Astrocyte (in vitro differentiated cells and primary cell): ENCODE results near the gene LYPD4. TPM values are rescaled to one million over a fixed set of nuclear protein-coding genes. Genes with fewer than 3 reads are reported as not detected.

ENCODE experiments used
- DNase-seq: peaks from one replicate; pipeline ENCODE4 v3.0.0-alpha.2; 2010; ENCODE audit warnings: low read depth
- FAIRE-seq: peaks from 2 replicates; lab custom pipeline; 2011; peaks lifted over from hg19 to GRCh38; lab: Jason Lieb, UNC
- H2AFZ ChIP-seq: 2 replicates; pipeline ENCODE4 v1.6.0; 2012; ENCODE audit warnings: low read depth, low read length, inconsistent platforms
- H3K27ac ChIP-seq: 2 replicates; pipeline ENCODE4 v1.5.1; 2011; ENCODE audit warnings: low read depth, low read length, inconsistent platforms
- H3K27me3 ChIP-seq: 2 replicates; pipeline ENCODE4 v1.6.0; 2011; ENCODE audit warnings: low read length, inconsistent platforms; ENCODE audit not compliant: insufficient read depth
- H3K36me3 ChIP-seq: 2 replicates; pipeline ENCODE4 v1.5.1; 2011; ENCODE audit warnings: low read length, inconsistent platforms; ENCODE audit not compliant: insufficient read depth
- H3K4me1 ChIP-seq: 2 replicates; pipeline ENCODE4 v1.5.1; 2011; ENCODE audit warnings: low read length, inconsistent platforms; ENCODE audit not compliant: insufficient read depth
- H3K4me2 ChIP-seq: 2 replicates; pipeline ENCODE4 v1.6.0; 2012; ENCODE audit warnings: low read length, inconsistent platforms
- H3K4me3 ChIP-seq: 2 replicates; pipeline ENCODE4 v1.5.1; 2011; ENCODE audit warnings: low read depth, mild to moderate bottlenecking, low read length, inconsistent platforms; ENCODE audit not compliant: insufficient read depth
- H3K79me2 ChIP-seq: 2 replicates; pipeline ENCODE4 v1.6.0; 2012; ENCODE audit warnings: mild to moderate bottlenecking, low read length, inconsistent platforms; ENCODE audit not compliant: insufficient read depth
- H3K9ac ChIP-seq: 2 replicates; pipeline ENCODE4 v1.6.0; 2012; ENCODE audit warnings: mild to moderate bottlenecking, low read length, inconsistent platforms
- H3K9me3 ChIP-seq: 2 replicates; pipeline ENCODE4 v1.5.1; 2012; ENCODE audit warnings: low read depth, mild to moderate bottlenecking, low read length, inconsistent platforms; ENCODE audit not compliant: insufficient read depth
- H4K20me1 ChIP-seq: 2 replicates; pipeline ENCODE4 v1.6.0; 2012; ENCODE audit warnings: low read length, inconsistent platforms; ENCODE audit not compliant: insufficient read depth
- H3K27ac Mint-ChIP-seq: one replicate; pipeline ENCODE4 v1.8.0; 2021; ENCODE audit warnings: mild to moderate bottlenecking, mixed read lengths; ENCODE audit not compliant: unreplicated experiment
- H3K27me3 Mint-ChIP-seq: one replicate; pipeline ENCODE4 v1.8.0; 2021; ENCODE audit warnings: low read depth, mixed read lengths; ENCODE audit not compliant: unreplicated experiment
- H3K36me3 Mint-ChIP-seq: one replicate; pipeline ENCODE4 v1.8.0; 2021; ENCODE audit warnings: low read depth, mixed read lengths; ENCODE audit not compliant: unreplicated experiment
- H3K4me1 Mint-ChIP-seq: one replicate; pipeline ENCODE4 v1.8.0; 2021; ENCODE audit warnings: low read depth, mixed read lengths; ENCODE audit not compliant: unreplicated experiment
- H3K4me3 Mint-ChIP-seq: one replicate; pipeline ENCODE4 v1.8.0; 2021; ENCODE audit warnings: mild to moderate bottlenecking, moderate library complexity, mixed read lengths; ENCODE audit not compliant: unreplicated experiment
- H3K9me3 Mint-ChIP-seq: one replicate; pipeline ENCODE4 v1.8.0; 2021; ENCODE audit warnings: mild to moderate bottlenecking, mixed read lengths; ENCODE audit not compliant: unreplicated experiment
- CTCF ChIP-seq: IDR thresholded peaks from 2 replicates; pipeline ENCODE4 v1.5.1; 2011; ENCODE audit warnings: low read depth, mild to moderate bottlenecking, inconsistent platforms, low read length, moderate library complexity; ENCODE audit not compliant: insufficient read depth
- EZH2 ChIP-seq: IDR thresholded peaks from 2 replicates; pipeline ENCODE4 v1.6.1; 2012; ENCODE audit warnings: mild to moderate bottlenecking, low read length, inconsistent platforms; ENCODE audit not compliant: insufficient read depth
- total RNA-seq: library from RNA; stranded (reverse); gene quantifications from 2 replicates; pipeline ENCODE4 v1.2.1, GENCODE V29; 2021

Gene LYPD4
- total RNA-seq, 1 donor from 2014 or later, result not detected

GRCh38 chr19:41801031-41801430 lies 43.5 kb downstream of the LYPD4 start:
- no peak for TF ChIP-seq CTCF
- TF ChIP-seq EZH2, result no peak
- no peak for FAIRE-seq
- Mint-ChIP-seq H3K27ac (no peak overlapping the region), H3K36me3 (no peaks in the 10 kb centered on the region), H3K27me3 (peaks cover 47% of the 10 kb centered on the region), H3K4me3 (no peak overlapping the region), H3K9me3 (peaks cover 3% of the 10 kb centered on the region), H3K4me1 (no peaks in the 10 kb centered on the region)
- no peak for DNase-seq
- no peak overlapping the region for H3K27ac ChIP-seq
- H3K36me3 ChIP-seq, result no peaks in the 10 kb centered on the region
- no peaks in the 10 kb centered on the region for H3K79me2 ChIP-seq
- H3K4me3 ChIP-seq, result no peak overlapping the region
- H3K27me3 ChIP-seq, result no peaks in the 10 kb centered on the region
- no peak overlapping the region for H3K9ac ChIP-seq
- no peak overlapping the region for H3K4me2 ChIP-seq
- H3K9me3 ChIP-seq, result no peaks in the 10 kb centered on the region
- no peaks in the 10 kb centered on the region for H4K20me1 ChIP-seq
- no peaks in the 10 kb centered on the region for H3K4me1 ChIP-seq
- H2AFZ ChIP-seq, result no peak overlapping the region

GRCh38 chr19:41799444-41800000 lies 45.0 kb downstream of the LYPD4 start:
- H3K27ac Mint-ChIP-seq, result no peak overlapping the region
- DNase-seq (no peak), FAIRE-seq (no peak)
- Histone ChIP-seq H3K79me2 (no peaks in the 10 kb centered on the region), H2AFZ (no peak overlapping the region), H3K36me3 (no peaks in the 10 kb centered on the region), H3K27me3 (no peaks in the 10 kb centered on the region), H4K20me1 (no peaks in the 10 kb centered on the region), H3K9me3 (no peaks in the 10 kb centered on the region), H3K4me1 (no peaks in the 10 kb centered on the region), H3K4me2 (no peak overlapping the region), H3K9ac (no peak overlapping the region), H3K27ac (no peak overlapping the region), H3K4me3 (no peak overlapping the region)
- peaks cover 3% of the 10 kb centered on the region for H3K9me3 Mint-ChIP-seq
- no peak overlapping the region for H3K4me3 Mint-ChIP-seq
- peaks cover 46% of the 10 kb centered on the region for H3K27me3 Mint-ChIP-seq
- no peaks in the 10 kb centered on the region for H3K36me3 Mint-ChIP-seq
- TF ChIP-seq CTCF (no peak), EZH2 (no peak)
- no peaks in the 10 kb centered on the region for H3K4me1 Mint-ChIP-seq

DNA sequence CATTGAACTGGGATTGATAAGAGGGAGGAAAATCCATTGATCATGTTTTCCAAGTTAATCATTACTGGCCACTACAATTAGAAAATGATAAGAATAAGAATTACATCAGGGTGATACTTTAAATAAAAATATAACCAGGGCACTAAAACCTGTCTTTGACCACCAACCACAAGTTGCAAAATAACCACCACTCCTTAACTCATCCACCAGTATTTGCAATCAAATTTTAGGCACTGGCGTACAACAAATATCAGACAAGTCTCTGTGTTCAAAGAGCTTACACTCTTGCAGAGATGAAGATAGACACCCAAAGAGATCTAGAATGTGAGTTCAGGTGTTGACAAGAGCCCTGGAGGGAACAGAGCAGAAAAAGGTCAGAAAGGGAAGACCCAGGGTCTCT lies 47.6 kb downstream of the LYPD4 start:
- Histone ChIP-seq H3K79me2 (no peaks in the 10 kb centered on the region), H3K36me3 (no peaks in the 10 kb centered on the region), H4K20me1 (no peaks in the 10 kb centered on the region), H3K4me3 (no peak overlapping the region), H3K9me3 (no peaks in the 10 kb centered on the region), H3K9ac (no peak overlapping the region), H2AFZ (no peak overlapping the region), H3K4me1 (peaks cover 2% of the 10 kb centered on the region), H3K27me3 (no peaks in the 10 kb centered on the region), H3K27ac (no peak overlapping the region), H3K4me2 (no peak overlapping the region)
- H3K27ac Mint-ChIP-seq, result no peak overlapping the region
- H3K9me3 Mint-ChIP-seq, result peaks cover 3% of the 10 kb centered on the region
- H3K4me3 Mint-ChIP-seq, result no peak overlapping the region
- peaks cover 2% of the 10 kb centered on the region for H3K36me3 Mint-ChIP-seq
- H3K4me1 Mint-ChIP-seq, result peaks cover 10% of the 10 kb centered on the region
- FAIRE-seq (no peak), DNase-seq (no peak)
- no peak for TF ChIP-seq EZH2
- TF ChIP-seq CTCF, result no peak
- H3K27me3 Mint-ChIP-seq, result peaks cover 41% of the 10 kb centered on the region
